ENCODE measurements around the gene TBXAS1.
A peak's percentile ranks its signal among the peaks of the same experiment; 100 is the strongest.

Gene TBXAS1

DNA sequence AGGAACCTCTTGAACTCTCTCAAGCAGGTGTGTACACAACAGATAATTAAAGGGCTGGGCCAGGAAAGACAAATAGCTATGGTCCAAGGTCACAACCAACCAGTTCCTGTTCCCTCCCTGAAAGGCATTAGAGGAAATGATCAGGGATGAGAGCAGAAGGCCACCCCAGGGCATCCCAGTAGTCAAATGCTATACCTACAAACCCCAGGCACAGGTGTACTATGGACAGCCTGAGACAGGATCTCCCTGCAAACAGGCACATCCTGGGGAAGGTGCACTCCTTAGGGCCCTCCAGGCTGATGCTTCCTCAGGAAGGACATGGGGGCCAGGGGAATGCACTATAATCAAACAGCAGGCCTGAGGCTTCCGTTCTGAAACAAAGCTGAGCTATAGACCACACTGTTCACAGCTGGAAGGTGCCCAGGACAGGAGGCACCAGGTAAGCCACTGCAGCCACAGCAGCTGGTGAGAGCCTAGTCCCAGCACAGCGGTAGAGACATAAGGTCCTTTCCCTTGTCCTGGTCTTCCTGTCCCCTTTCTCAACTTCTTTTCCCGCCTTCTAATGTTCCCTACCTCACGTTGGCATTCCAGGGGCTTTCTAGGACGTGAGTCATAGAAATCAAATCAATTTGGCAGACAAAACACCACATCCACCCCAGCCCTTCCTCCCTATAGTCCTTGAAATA, 220.4 kb downstream of the TBXAS1 start:
- no peak for DNase-seq (ENCODE audit: low read depth)

DNA sequence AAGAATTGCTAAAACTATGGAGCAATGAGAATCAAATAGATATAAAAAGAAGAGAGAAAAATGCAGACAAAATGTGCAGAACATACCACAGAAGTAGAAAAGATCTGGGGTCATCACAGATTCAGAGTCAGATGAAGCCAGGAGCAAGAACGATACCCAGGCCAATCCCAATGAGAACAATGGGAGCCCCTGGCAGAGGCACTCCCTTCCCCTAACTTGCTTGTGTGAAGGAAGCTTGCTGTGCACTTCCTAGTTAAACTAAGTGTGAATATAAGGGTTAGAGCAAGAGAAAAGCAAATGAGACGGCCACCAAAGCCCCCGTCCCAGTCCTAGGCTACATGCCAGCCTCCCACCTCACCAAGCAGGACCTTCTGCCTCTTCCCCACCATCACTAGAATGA, 221.0 kb downstream of the TBXAS1 start:
- DNase-seq (ENCODE audit: low read depth) = no peak

DNA sequence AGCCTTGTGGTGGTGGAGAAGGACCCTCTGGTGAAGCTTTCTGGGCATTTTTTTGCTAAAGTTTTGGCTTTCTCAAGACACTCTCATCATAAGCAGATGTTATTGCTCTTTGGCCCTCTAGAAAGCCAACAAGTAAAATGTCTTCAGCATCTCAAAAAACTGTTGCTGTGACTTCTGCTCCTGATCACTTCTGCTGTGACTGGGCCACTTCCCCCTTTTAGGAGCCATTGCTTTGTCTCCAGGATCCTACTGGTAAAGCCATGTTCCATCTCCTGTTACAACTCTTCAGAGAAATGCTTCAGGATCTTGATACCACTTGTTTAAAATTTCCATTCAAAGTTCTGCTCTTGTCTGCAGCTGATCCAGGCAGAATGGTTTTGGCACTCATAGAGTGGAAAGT, 222.8 kb downstream of the TBXAS1 start:
- no peak for DNase-seq (ENCODE audit: low read depth)

DNA sequence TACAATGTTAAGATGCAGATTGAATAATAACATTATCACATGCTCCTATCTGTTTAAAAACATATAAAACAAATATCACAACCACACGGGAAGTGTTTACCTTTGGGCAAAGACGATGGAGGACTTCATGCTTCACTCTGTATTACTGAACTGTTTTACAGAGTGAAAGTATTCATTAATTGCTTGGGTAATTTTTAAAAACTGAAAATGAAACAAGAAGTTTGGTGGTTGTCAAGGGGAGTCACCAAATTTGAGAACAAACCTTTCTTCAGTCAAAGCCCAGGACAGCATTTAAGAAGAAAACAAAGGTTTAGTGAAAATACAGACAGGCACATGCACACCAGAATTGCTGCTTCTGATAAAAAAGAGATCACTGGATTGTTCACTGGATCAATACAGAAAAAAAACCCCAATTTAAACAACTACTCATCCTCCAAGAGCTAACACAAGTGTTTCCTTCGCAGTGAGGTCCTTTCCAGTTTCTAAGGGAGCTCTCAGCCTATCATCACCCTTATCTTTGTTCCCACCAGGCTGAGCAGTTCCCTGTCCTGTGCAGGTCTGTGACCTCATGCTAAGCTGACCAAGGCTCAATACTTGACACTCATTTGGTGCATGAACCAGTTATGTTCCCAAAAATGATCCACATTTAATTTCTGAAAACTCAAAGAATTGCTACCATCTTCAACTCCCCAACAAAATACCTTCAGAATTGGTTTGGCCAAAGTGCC, 224.9 kb downstream of the TBXAS1 start:
- DNase-seq (ENCODE audit: low read depth) = no peak

DNA sequence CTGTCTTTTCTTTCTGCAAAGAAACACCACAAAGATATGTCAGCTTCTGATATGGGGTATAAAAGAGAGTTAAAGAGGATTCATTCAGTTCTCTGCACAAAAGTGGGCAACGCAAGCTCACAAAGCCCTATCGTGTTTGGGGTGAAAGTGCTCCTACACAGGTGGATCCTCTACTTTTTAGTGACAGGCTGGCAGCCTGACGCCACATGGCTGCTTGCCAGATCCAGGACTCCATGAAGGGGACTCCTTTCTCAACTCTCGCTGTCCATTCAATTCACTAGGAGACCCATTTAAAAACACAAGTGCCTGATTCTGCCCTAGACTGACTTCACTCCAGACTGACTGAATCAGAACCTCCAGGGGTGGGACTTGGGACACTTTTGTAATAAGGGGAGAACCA, 225.7 kb downstream of the TBXAS1 start:
- no peak for DNase-seq (ENCODE audit: low read depth)

DNA sequence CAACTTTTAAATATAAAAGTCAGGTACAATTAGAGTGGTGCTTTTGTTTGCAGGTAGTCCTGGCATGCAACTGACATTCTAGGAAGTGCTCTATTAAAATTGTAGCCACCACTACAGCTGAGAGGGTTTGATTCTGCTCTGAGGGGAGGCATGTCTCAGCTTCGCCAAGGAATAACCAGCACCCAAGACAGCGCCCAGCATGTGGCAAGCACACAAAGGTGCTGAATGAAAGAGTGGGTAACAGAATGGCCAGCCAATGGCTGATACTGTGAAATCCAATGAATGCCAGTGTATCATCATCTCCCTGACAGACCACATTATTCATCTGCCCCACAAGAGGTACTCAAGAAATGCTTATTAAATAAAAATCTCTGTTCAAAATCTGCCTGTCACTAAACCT, 226.8 kb downstream of the TBXAS1 start:
- DNase-seq (ENCODE audit: low read depth) = no peak

DNA sequence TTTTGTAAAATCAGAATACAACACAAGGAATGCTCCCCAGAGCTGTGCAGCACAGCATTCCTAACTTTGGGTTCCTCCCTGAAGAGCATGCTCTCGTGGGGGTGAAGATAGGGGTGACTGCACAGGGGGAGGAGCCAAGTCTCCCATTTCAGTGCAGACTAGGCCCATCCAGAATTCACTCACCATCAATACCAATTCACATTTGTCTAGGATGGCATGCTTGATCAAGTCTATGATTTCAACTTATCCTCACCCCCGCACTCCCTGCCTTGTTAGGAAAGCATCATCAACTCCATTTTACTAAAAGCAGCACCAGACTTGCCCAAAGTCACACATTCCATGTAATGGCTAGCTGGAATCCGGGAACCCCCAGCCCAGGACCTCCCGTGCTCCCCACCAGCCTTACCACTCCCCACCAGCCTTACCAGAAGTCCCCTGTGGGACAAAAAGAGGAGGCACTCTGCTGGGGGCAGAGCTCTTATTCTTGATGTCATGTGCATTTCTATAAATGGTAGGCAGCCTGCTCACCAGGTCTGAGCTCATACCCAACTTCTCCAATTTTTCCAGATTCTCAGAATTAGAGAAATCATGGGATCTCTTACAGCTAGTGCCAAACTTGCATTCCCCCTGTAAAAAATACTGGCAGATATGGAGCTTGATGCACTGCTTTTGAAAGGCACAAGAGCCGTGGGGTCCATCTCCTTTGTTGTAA, 227.5 kb downstream of the TBXAS1 start:
- DNase-seq (ENCODE audit: low read depth) = no peak

DNA sequence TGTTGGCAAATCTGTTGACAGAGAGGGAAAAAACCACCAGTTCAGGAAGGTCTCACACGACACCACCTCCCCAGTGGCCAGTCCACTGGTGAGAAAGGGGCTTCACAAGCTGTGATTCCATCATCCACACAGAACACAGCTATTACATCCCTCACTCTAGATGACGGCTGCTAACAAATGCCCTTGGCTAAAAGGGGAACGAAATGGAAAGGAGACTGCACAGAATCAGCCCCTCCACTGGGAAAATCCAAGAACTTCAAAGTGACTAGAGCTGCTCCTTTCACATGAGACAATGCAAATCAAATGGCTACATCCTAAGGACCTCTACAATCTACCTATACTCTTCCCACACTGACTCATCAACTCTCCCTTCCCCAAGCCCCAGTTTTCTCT, 228.1 kb downstream of the TBXAS1 start:
- DNase-seq (ENCODE audit: low read depth) = no peak

DNA sequence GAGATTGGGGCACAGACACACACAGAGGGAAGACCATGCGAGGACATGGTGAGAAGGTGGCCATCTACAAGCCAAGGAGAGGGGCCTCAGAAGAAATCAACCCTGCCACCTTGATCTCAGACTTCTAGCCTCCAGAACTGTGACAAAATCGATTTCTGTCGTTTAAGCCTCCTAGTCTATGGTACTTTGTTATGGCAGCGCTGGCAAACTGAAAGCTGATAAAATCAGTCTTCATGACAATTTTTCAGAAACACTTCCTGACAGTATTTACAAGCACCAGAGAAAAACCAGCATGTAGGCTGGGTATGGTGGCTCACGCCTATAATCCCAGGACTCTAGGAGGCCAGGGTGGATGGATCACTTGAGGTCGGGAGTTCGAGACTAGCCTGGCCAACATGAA, 229.5 kb downstream of the TBXAS1 start:
- DNase-seq (ENCODE audit: low read depth) = no peak

DNA sequence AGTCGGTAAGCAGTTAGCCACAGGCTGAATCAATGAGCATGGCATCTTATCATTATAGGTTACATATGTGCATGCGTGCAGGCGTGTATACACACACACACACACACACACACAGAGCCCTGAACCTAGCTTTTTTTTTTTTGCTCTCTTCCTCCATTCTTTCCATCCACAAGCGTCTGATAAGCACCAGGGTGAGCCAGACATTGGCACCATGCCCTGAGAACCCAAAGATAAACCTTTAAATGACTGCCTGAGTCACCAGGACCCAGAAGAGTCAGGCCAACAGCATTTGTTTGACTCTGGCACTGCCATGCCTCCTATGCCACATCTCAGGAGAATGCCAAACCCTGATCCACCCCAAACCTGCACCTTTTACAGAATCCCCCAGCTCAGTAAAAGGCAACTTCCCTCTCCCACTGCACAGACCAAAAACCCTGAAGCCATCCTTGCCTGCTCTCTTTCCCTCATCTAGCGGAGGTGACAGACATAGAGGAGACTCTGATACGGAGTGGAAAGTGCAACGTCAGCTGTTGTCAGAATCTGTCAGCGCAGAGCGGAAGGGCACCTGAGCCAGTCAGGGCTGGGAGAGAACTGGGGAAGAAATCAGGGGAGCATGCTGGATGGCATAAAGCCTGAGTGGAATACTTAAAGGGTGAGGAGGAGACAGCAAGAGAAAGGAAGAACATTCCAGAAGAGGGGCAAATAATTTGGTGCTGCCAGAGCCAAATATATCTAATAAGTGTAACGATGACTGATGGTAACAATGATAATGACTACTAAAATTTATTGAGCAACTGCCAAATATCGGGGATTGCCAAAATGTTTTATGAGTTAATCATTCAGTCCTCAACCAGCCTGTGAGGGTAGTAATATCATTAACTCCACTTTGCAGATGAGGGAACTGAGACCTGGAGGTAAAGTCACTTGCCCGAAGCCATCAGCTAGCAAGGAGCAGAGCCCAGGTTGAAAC, 230.5 kb downstream of the TBXAS1 start:
- peak; percentile 51 for DNase-seq (ENCODE audit: low read depth)

DNA sequence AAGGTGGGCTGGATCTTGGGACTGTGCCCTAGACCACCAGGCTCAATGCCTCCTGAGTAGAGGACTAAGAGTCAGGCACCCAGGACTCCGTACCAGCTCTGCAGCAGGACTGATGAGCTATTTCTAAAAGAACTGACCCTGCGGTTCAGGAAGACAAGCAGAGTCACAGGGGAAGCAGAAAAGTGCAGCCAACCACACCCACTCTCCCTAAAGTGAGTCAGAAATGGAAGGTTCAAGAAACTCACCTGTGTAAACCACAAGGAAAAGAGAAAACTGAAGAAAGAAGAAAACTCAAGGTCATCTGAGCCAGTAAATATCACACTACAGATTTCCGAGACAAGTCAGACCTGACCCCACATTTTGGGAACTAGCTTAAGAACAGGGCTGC, 231.2 kb downstream of the TBXAS1 start:
- no peak for DNase-seq (ENCODE audit: low read depth)

DNA sequence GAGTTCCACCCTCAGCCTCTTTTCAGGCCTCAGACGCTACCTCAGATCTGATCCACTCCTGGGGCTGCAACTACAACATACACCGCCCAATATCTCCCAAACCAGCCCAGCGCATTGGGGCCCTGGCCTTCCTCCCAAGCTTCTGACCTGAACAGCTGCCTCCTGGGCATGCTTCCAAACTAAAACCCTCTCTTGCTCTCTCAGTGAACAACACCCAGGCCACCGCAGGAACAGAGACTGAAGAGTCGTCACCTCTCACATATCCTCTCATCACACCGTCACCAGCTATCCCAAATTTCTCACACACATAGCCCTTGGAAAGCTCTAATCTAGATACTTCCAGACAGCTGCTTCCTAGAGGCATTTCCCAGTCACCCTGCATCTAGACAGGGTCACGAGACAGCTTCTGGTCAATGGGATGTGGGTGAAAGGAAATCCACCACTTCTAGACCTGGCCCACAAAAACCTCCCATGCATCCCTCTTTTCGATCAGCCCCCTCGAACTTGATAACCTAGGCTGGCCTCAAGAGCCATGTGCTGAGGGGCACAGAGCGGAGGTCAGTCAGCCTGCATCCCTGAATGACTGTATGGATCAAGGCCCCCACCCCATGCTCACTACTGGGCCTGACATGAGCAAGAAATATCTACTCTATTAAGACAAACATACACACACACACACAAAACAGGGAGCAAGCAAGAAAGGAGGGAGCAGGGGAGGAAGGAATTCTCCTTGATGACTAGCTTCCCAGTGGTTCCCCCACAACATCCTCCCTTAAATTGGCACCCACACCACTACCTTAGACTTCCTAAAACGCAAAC, 231.9 kb downstream of the TBXAS1 start:
- no peak for DNase-seq (ENCODE audit: low read depth)

DNA sequence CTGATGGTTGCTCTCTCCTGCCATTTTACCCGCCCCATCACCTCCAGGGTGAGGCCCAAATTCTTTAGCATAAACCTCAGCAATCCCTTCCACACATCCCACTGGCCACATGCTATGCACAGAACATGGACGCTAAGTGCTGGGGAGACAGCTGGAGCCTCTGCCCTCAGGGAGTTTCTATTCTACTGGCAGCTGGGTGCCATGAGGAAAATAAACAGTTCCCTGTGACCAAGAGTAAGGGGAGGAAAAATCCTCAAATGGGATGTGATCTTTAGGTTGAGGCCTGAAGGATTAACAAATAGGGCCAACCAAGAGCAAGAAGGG, 232.5 kb downstream of the TBXAS1 start:
- DNase-seq (ENCODE audit: low read depth) = no peak

DNA sequence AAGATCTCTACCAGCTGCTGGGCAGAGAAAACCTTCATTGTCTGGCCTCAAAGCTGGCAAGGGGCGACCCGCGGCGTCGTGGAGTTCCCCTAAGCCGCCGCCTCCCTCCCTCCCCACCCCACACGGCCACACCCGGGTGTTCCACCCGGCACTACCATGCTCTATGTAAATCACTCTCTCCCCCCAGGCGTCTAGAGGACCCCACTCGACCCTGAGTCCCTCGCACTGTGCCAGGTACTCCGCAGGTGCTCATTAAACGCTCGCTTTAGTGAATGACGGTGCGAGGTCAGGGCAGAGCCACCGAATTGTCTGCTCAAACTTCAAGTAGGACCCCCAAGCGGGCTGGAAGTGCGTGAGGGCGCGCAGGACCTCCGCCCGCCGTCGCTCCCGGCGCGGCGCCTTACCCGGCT, 233.1 kb downstream of the TBXAS1 start:
- peak; percentile 51 for DNase-seq (ENCODE audit: low read depth)

DNA sequence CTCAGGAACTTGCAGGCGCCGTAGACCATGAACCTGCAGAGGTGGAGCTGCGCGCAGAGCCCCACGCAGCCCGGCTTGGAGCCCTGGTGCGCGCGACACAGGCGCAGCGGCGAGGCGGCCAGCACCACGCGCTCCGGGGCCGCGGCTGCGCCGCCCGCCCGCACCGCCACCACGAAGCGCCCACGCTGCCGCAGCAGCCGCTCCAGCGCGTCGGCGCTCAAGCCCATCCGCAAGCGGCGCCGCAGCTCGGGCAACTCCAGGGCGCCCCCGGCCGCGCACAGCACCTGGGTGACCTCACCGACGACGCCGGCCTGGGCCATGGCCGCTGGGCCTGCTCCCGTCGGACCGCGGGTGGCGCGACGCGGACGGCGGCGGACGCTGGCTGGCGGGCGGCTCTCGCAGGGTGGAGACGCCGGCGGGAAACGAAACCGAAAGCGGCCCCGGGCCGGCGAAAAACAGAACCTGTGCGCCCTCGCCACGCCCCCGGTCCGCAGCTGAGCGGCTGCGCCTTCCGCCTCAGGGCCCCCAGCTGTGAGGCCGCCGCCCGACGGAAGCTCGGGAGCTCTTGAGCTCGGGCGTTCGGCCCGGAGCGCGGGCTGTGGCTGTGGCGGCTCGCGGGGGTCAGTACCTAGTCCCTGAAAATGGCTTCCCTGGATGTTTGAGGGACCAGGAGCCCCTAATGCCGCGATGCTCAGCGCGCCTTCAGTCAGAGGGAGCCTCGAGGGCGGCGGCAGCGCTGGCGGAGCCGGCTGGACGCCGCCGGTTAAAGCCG, 233.7 kb downstream of the TBXAS1 start, which contains the start of gene PARP12:
TSS of gene PARP12 (minus strand) at position 424 of the 772 bp plus-strand sequence. CDS start at position 320, 104 bp downstream.
- peak; percentile 85 for DNase-seq (ENCODE audit: low read depth)

DNA sequence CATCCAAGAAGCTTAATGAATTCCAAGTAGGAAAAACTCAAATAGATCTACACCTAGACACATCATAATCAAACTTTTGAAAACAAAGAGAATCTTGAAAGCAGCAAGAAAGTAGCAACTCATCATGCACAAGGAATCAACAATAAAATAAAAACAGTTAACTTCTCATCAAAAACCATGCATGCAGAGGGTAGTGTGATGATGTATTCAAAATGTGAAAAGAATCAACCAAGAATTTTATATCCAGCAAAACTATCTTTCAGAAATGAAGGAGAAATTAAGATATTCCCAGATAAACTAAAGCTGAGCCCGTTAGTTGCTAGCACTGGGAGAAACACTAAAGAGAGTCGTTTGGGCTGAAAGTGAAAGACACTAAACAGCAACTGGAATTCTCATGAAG, 238.0 kb downstream of the TBXAS1 start:
- DNase-seq (ENCODE audit: low read depth) = no peak

DNA sequence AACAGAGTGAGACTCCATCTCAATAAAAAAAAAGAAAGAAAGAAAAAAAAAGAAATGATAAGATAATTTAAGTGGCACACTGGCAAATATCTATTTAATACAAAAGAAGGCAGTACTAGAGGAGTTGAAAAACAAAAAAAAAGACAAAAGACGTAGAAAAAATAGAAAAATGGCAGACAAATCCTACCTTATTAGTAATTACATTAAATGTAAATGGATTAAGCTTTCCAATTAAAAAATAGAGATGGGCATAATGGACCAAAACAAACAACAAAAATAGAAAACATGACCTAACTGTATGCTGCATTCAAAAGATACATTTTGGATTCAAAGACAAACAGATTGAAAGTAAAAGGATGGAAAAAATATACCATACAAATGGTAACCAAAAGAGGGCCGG, 239.0 kb downstream of the TBXAS1 start:
- DNase-seq (ENCODE audit: low read depth) = no peak

DNA sequence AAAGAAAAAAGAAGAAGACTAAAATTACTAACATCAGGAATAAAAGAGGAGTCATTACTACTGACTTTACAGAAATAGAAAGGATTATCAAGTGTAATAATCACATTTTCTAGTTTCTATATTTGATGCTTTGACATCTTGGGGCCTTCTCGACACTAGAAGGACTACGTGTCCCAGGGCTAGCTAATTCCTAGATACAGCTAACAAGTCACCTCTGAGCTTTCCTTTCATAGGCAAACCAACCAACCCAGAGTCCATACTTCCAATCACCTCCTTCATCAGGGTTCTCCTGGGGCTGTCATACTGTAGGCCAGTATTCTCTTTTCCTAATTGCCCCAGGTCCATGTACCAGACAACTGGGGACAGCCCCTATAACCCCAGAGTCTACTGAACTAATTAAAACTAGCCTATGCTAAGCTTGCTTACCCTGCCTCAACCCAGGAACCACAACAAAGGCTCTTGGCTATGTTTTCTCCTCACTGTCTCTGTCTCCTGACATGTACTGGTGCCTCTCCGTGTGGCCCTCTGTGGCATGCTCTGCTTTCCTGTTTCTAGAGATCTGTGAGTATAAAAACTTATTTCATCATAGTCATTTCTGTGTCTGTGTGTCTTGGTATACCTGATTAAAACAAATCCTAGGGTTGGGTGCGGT, 240.4 kb downstream of the TBXAS1 start:
- DNase-seq (ENCODE audit: low read depth) = no peak
